Stimulated activated CD8-positive, alpha-beta memory T cell treated with anti-CD3 and anti-CD28 coated beads, Interleukin-2, amount 100 ng/mL, for 48 hours (primary cell): ENCODE results near the gene RPRML.
"Not testable (repeated sequence)": the region's sequence is repeated elsewhere in the genome, so short reads cannot be mapped to it uniquely, and the experiment has no call there.

Experiments
- DNase-seq, 2 donors: peaks; one replicate each; pipeline ENCODE4 v3.0.0-alpha.2; 2020; ENCODE audit warnings: low read depth in 2 of 2

Gene RPRML

GRCh38 chr17:46979147-46979863 lies at the start of gene RPRML:
RPRML (minus strand) TSS chr17:46979253; CDS start chr17:46979007, 246 bp downstream.
- DNase-seq, result peak; percentile 21 to 28

DNA sequence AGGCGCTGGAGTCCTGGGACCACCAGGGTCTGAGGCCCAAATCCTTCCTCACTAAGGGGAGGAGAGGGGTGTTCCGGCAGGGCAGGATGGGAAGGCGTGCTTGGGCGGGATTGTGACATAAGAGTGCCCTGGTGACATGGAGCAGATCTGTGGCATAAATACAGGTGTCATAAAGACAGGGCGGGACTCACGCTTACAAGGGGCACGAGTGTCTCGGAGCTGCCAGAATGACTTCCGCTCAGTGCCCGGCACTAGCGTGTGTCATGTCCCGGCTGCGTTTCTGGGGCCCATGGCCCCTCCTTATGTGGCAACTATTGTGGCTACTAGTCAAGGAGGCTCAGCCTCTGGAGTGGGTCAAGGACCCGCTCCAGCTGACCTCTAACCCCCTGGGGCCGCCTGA lies 37.9 kb upstream of the RPRML start:
- not testable (repeated sequence) for DNase-seq

DNA sequence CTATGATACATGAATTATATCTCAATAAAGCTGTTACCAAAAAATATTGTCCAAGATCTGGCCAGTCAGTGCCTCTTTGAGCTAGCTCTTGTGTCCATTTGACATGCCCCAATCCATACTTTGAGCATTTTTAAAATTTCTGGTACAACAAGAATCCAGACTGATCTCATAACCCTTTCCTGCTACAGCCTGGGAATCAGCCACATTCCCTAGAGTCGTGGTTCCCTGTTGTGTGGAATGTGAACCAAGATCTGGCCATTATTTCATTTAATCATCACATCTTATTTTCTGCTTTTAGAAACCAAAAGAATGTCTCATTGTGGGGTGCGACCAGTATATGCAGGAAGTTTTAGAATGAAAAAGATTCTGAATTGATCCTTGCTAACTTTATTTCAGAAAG lies 34.3 kb upstream of the RPRML start:
- DNase-seq, result no peak

DNA sequence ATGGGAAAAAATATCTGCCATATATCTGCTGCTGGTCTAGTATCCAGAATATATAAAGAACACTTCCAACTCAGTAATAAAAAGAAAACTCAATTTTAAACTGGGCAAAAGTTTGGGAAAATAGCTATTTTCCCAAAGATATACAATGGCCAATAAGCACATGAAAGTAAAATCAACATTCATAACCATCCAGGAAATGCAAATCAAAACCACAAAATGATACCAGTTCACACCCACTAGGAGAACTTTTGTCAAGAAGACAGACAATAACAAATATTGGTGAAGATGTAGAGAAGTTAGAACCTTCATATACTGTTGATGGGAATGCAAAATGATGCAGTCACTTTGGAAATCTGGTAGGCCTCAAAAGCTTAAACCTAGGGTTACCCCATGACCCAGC lies 33.4 kb upstream of the RPRML start:
- no peak for DNase-seq

GRCh38 chr17:47009759-47010594 lies 30.9 kb upstream of the RPRML start:
- DNase-seq, result no peak

- DNase-seq, result no peak
Measured at GRCh38 chr17:47004906-47005305, 25.9 kb upstream of the RPRML start.

DNA sequence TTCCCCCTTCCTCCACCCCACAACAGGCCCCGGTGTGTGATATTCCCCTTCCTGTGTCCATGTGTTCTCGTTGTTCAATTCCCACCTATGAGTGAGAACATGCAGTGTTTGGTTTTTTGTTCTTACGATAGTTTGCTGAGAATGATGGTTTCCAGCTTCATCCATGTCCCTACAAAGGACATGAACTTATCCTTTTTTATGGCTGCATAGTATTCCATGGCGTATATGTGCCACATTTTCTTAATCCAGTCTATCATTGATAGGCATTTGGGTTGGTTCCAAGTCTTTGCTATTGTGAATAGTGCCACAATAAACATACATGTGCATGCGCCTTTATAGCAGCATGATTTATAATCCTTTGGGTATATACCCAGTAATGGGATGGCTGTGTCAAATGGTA lies 24.8 kb upstream of the RPRML start:
- DNase-seq, result not testable (repeated sequence)

DNA sequence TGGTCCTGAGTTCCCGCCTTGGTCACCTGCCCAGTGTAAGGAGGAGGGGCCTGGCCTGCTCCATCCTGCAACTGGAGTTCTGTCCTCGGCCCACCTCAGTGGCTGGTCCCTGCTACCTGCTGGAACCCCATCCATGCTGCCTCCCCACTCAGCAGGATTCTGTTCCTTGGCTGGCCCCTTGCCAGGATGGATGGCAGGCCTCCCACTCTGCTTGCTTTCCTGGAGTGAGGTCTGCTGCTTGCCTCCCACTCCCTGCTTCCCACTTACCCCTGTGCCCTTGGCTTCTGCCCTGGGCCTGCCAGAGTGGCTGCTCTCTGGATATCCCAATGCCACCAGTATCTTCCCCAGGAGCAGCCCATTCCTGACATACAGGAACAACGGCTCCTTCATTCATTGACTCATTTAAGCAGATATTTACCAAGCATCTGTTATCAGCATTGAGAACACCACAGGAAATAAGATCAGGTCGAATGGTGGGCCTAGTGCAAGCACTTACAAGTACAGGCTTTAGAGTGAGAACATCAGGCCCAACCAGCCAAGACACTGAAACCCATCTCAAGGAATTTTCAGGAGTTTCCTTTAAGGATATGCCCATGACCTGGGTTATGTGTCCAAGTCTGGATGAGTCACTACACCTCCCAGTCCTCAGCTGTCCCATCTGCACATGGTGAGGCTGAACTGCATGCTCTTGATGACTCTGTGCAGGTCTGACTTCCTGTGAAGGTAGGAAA lies 17.0 kb upstream of the RPRML start:
- no peak for DNase-seq

- DNase-seq, result no peak
Measured at GRCh38 chr17:46994993-46995392, 15.9 kb upstream of the RPRML start.

- no peak for DNase-seq
Measured at GRCh38 chr17:46991617-46992016, 12.6 kb upstream of the RPRML start.

DNA sequence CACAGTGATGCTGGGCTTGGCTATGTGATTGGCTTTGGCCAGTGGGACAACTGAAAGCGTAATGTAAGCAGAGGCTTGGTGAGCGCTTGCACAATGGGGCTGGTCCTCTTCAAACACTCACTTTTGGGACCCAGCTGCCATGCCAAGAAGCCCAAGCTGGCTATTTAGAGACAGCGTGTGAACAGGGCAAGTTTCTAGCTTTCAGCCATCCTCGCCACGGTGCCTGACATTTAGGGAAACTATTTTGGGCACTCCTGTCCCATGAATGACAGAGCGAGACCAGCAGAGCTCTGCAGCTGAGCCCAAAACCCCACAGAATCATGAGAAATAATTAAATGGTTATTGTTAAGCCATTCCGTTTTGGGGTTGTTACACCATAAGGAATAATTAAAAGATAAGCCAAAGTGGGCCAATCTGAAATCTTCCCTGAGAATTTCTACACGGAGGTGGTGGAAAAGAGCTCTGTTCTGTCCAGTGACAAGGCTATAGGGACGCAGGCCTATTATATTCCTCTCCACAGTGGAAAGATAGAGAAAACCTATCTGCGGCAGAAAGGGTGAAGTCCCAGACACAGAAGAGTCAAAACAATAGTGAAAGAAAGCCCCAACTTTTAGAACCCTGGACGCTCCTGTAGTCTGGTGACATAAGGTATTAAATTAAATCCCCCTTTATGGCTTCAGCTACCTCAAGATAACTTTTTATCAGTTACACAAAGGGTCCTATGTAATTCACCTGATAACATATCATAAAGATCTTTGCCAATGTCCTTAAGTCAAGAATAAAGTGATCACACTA lies 10.8 kb upstream of the RPRML start:
- no peak for DNase-seq

- not testable (repeated sequence) for DNase-seq
Measured at GRCh38 chr17:46987927-46988326, 8.9 kb upstream of the RPRML start.

- DNase-seq, result no peak
Measured at GRCh38 chr17:46986366-46986765, 7.3 kb upstream of the RPRML start.

GRCh38 chr17:46984892-46985291 lies 5.8 kb upstream of the RPRML start:
- no peak for DNase-seq

DNA sequence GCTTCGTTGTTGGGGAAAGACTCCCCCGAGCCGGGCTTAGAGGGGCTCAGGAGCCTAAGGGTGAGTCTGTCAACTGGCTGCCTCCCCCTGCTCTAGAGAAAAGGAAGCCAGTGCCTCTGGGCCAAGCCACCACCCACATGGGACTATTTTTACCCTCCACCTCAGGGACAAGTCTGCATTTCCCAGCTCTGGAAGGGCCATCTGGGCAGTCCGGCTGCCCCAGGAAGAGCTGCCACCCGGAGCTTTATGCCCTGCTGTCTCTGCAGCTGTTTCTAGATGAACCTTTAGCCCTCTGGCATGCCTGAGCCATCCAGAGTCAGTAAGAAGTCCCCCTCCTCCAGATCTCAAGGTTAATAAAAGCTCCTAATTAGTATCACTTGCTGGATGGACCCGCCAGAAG lies 5.3 kb upstream of the RPRML start:
- no peak for DNase-seq

DNA sequence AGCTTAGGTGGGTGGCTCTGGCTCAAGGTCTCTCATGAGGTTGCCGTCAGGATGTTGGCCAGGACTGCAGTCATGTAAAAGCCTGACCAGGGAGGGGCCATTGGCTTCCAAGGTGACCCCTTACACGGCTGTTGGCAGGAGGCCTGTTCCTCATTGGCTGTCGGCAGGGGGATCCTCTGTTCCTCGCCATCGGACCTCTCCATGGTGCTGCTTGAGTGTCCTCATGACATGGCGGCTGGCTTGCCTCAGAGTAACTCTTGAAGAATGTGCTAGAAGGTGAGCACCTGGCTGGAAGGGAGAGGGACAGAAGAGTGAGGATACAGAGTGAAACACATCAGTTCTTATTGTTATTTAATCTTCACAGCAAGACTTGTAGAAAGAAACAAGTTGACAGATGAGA lies 4.7 kb upstream of the RPRML start:
- DNase-seq, result no peak

- no peak for DNase-seq
Measured at GRCh38 chr17:46982577-46982976, 3.5 kb upstream of the RPRML start.

GRCh38 chr17:46978489-46979146 lies 435 bp downstream of the RPRML start:
- no peak for DNase-seq

- DNase-seq, result no peak
Measured at GRCh38 chr17:46977750-46978488, 1.1 kb downstream of the RPRML start.

DNA sequence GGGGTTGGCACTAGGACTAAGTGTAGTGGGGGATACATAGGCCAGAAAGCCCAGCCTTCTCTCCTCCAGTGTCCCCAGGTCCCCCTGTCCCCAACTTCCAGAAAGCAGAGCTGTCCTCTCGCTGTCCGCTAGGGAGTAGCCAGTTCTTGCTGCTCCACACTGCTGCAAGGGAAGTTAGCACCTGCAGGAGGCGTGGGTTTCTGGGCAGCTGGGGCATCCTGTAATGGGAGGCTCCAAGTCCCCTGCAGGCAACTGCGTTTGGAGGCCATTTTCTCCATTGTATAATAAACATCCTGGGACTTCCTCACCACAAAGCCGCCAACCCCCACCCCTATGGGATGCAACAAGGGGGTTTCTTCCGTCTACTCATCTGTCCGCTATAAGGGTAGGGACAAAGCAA lies 1.7 kb downstream of the RPRML start:
- no peak for DNase-seq
